C4-2B (cell line): Measurements from ENCODE around the gene CTTNBP2.

ENCODE experiments used
- H3K27ac ChIP-seq: fragments of 450-650 bp; 2 replicates; pipeline ENCODE4 v1.5.1; 2017
- CTCF ChIP-seq: fragments of 450-650 bp; conservative IDR thresholded peaks from 2 replicates; pipeline ENCODE4 v1.5.1; 2017; ENCODE audit warnings: mild to moderate bottlenecking
- ZFX ChIP-seq: fragments of 450-650 bp; IDR thresholded peaks from 2 replicates; pipeline ENCODE4 v1.6.1; 2017

Gene CTTNBP2

DNA sequence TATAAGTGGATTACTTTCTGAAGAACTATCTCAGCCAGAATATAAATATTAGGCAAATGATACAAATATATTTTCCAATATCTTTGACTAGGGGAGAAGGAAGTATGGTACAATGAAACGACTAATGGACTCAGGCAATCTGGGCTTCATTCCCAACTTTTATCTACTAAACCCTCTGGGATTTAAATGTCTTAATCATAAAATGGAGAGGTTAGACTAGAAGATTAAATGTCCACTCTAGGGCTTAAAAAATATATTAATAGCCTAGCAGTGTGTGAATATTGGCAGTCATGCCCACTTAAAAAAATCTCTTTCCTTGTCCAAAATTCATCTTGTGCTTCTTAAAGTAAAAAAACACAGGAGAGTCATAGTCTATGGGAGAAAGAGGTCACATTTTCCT, 98.3 kb downstream of the CTTNBP2 start:
- TF ChIP-seq CTCF = no peak
- no peak for TF ChIP-seq ZFX
- H3K27ac ChIP-seq = no peak overlapping the region

DNA sequence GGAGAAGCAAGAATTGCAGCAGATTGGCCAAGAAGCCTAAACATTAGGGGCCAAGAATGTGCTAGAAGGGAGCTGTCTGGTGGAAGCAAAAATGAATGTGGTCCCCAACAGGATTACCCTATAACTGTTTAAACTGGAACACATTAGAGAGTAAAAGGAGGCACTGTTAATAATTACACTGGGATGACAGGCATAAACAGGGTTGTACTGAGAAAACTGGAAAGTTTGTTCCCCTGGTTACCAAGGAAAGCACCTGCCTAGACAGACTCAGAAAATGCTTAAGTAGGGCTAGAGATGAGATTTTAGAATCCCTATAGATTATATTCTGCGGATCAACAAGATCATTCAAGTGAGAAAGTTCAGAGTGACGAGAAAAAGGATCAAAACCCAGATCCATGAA, 100.8 kb downstream of the CTTNBP2 start:
- H3K27ac ChIP-seq = no peak overlapping the region
- TF ChIP-seq CTCF = no peak
- TF ChIP-seq ZFX = no peak

DNA sequence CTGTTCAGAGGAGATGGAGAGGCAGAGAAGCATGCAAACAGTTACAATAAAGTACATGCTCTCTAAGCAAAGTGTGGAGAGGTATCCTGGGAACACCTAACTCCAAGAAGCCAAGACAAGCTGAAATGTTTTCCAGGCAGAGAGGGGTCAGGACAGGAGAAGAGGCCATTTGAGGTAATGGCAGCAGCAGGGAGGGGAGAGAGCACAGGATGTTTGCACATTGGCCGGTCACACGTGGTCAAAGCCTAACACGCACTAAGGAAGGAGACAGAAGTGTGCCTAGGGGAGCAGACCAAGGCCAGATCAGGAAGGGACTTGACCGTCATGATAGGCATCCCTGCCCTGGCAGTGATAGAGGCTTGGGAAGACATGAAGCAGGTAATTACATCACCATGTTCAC, 101.5 kb downstream of the CTTNBP2 start:
- H3K27ac ChIP-seq = no peak overlapping the region
- TF ChIP-seq ZFX = no peak
- TF ChIP-seq CTCF = no peak

GRCh38 chr7:117769085-117769484, 104.2 kb downstream of the CTTNBP2 start:
- H3K27ac ChIP-seq = no peak overlapping the region
- TF ChIP-seq CTCF = no peak
- TF ChIP-seq ZFX = no peak

DNA sequence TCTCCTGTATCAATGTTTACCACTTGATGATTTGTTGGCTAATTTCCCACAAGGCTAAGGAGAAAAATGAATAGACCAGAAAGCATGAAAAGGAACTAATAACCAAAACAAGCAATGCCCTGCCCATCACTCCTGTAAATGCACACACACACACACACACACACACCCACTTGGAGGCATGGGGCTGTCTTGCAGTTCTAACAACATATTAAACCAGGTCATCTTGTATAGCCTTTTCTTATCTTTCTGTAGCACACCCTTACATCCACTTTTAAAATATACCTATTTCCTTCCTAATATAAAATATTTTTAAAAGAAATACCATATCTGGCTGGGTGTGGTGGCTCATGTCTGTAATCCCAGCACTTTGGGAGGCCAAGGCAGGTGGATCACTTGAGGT, 105.3 kb downstream of the CTTNBP2 start:
- H3K27ac ChIP-seq = no peak overlapping the region
- TF ChIP-seq CTCF (no peak), ZFX (no peak)

GRCh38 chr7:117766913-117767312, 106.3 kb downstream of the CTTNBP2 start:
- no peak overlapping the region for H3K27ac ChIP-seq
- TF ChIP-seq CTCF (no peak), ZFX (no peak)

DNA sequence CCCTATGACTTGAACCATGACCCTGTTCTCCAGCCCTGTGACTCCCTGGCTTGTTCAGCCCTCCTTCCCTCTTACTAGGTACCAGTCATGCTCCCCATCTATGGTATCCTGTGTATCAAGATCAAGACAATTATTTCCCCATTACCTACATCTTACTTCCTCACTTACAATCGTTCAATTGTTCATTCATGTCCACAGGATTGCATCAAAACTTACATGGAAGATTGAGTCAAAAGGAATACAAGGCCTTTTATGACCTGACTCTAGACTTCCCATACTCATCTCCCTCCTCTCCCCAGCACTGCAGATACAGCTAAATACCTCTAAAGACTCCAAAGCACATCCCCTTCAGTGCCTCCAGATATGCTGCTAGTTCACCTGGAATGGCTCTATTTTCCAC, 109.2 kb downstream of the CTTNBP2 start:
- H3K27ac ChIP-seq = no peak overlapping the region

More for the DNA sequence above, 109.2 kb downstream of the CTTNBP2 start:
- TF ChIP-seq CTCF (no peak), ZFX (no peak)
